GM12865 (cell line): ENCODE measurements around the gene METRNL.

Source experiments
- DNase-seq: peaks from one replicate; pipeline ENCODE4 v3.0.0; 2010; ENCODE audit warnings: low read depth
- H3K4me3 ChIP-seq: 2 replicates; pipeline ENCODE4 v1.5.1; 2011; ENCODE audit warnings: mild to moderate bottlenecking, low read depth, low read length, control low read depth
- TF ChIP-seq, protein P1 (sequence below): IDR thresholded peaks from 2 replicates; pipeline ENCODE4 v1.5.1; 2011; ENCODE audit warnings: low read length, control low read depth, low read depth, inconsistent platforms; ENCODE audit not compliant: insufficient read depth; ENCODE audit errors: missing control alignments

METRNL gene

DNA sequence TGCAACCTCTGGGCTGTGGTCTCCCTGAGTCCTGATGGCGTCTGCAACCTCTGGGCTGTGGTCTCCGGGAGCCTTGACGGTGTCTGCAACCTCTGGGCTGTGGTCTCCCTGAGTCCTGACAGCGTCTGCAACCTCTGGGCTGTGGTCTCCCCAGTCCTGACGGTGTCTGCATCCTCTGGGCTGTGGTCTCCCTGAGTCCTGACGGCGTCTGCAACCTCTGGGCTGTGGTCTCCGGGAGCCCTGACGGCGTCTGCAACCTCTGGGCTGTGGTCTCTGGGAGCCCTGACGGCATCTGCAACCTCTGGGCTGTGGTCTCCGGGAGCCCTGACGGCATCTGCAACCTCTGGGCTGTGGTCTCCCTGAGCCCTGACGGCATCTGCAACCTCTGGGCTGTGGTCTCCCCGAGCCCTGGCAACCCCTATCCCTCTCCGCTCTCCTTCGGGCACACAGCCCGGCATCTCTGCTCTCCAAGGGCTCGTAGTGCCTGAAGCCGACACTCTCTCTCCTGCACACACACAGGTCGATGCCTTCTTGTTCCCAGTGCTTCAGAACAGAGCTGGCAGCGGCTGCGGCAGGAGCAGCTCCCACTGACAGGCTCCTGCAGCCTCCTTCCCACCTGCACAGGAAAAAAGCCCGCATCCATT, 45.6 kb downstream of the METRNL start:
- H3K4me3 ChIP-seq = no peak overlapping the region
- no peak for DNase-seq
- TF ChIP-seq, protein P1, sequence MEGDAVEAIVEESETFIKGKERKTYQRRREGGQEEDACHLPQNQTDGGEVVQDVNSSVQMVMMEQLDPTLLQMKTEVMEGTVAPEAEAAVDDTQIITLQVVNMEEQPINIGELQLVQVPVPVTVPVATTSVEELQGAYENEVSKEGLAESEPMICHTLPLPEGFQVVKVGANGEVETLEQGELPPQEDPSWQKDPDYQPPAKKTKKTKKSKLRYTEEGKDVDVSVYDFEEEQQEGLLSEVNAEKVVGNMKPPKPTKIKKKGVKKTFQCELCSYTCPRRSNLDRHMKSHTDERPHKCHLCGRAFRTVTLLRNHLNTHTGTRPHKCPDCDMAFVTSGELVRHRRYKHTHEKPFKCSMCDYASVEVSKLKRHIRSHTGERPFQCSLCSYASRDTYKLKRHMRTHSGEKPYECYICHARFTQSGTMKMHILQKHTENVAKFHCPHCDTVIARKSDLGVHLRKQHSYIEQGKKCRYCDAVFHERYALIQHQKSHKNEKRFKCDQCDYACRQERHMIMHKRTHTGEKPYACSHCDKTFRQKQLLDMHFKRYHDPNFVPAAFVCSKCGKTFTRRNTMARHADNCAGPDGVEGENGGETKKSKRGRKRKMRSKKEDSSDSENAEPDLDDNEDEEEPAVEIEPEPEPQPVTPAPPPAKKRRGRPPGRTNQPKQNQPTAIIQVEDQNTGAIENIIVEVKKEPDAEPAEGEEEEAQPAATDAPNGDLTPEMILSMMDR = no peak

GRCh38 chr17:83125515-83126274, 46.3 kb downstream of the METRNL start:
- no peak overlapping the region for H3K4me3 ChIP-seq
- DNase-seq = no peak
- TF ChIP-seq, protein P1 = no peak

- no peak for DNase-seq
- TF ChIP-seq, protein P1 = no peak
- H3K4me3 ChIP-seq = no peak overlapping the region
These were observed 46.9 kb downstream of the METRNL start for GRCh38 chr17:83126275-83126811.

DNA sequence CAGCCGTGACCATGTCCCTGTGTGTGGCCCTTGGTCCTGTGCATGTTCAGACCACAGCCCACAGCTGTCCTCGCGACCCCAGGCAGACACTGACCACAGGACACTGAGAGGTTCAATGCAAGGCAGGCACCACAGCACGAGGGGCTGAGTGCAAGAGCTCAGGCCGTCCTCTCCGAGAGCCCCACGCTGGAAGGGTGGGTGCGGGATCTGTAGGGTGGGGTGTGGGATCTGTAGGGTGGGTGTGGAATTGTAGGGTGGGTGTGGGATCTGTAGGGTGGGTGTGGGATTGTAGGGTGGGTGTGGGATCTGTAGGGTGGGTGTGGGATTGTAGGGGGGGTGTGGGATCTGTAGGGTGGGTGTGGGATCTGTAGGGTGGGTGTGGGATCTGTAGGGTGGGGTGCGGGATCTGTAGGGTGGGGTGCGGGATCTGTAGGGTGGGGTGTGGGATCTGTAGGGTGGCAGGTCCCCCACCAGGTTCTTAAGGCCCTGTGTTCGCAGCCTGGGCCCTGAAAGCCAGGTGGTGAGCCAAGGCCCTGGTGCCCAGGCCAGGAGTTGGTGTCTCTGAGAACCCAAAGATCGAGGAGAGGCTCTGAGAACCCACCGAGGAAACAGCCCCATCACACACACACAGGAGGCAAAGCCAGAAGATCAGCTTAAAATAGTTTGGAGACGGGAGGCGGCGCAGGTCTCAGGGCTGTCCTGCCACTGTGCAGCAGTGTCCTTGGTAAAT, 48.2 kb downstream of the METRNL start:
- TF ChIP-seq, protein P1 = no peak
- DNase-seq = no peak
- no peak overlapping the region for H3K4me3 ChIP-seq

GRCh38 chr17:83128306-83129240, 49.2 kb downstream of the METRNL start:
- DNase-seq = no peak
- TF ChIP-seq, protein P1 = no peak
- H3K4me3 ChIP-seq = no peak overlapping the region

DNA sequence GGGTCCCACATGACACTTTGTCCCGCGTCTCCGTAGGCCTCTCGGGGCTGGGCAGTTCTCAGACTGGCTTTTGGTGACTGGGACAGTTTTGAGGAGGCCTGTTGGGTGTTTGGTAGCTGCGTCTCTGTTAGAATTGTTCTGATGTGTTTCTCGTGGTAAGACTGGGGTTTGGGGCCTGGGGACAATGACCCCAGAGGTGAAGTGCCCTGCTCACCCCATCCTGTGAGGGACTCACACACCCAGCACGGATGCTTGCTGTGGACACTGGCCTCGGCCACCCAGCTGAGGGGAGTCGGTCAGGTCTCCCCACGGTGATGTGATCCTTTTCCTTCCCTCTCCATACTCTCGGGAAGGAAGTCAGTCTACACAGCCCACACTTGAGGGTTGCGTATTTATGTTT, 50.3 kb downstream of the METRNL start:
- DNase-seq = no peak
- H3K4me3 ChIP-seq = no peak overlapping the region
- TF ChIP-seq, protein P1 = no peak
